ENCODE measurements around the gene NSMCE4A. TPM values are rescaled to one million over a fixed set of nuclear protein-coding genes. Genes with fewer than 3 reads are reported as not detected.

NSMCE4A gene
- total and polyA plus RNA-seq, 2 experiments from 2014 or later, result 44.5 to 67.6 TPM

DNA sequence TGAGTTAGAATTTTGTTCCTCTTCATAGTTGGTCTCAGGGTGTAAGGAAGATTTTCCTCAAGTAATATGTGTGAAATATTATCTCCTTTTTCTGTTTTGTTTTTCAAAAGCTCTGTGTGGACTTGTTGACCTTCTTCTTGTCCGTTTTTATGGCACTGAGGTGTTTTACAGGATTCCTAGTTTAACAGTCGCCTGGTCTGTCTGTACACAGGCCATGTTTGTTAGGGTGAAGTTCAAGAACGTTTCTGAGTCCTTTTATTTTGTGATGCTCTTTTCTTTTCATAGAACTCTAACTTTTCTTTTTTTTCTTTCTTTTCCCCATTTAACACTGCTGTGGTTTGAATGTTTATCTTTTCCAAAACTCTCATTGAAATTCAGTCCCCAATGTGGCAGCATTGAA lies 32.4 kb upstream of the NSMCE4A start:
- Histone ChIP-seq H3K27me3 (no peaks in the 10 kb centered on the region), H3K4me2 (no peak overlapping the region), H3K27ac (peak overlapping the region; percentile 62), H3K9me3 (ENCODE audit: low read depth) (no peaks in the 10 kb centered on the region), H2AFZ (no peak overlapping the region), H4K20me1 (ENCODE audit: insufficient read depth, poor library complexity, severe bottlenecking) (no peaks in the 10 kb centered on the region), H3K4me3 (no peak overlapping the region), H3K36me3 (replicated peaks; ENCODE audit: insufficient read depth, low read depth) (no peaks in the 10 kb centered on the region), H3K9me2 (replicated peaks; ENCODE audit: insufficient read depth) (no peaks in the 10 kb centered on the region), H3K79me2 (no peaks in the 10 kb centered on the region), H3K4me1 (ENCODE audit: insufficient read depth) (no peaks in the 10 kb centered on the region)
- no peak for TF ChIP-seq EZH2phosphoT487 (IDR thresholded peaks at IDR 0.05; ENCODE audit: low read depth, severe bottlenecking, unreplicated experiment)
- TF ChIP-seq, protein P1, sequence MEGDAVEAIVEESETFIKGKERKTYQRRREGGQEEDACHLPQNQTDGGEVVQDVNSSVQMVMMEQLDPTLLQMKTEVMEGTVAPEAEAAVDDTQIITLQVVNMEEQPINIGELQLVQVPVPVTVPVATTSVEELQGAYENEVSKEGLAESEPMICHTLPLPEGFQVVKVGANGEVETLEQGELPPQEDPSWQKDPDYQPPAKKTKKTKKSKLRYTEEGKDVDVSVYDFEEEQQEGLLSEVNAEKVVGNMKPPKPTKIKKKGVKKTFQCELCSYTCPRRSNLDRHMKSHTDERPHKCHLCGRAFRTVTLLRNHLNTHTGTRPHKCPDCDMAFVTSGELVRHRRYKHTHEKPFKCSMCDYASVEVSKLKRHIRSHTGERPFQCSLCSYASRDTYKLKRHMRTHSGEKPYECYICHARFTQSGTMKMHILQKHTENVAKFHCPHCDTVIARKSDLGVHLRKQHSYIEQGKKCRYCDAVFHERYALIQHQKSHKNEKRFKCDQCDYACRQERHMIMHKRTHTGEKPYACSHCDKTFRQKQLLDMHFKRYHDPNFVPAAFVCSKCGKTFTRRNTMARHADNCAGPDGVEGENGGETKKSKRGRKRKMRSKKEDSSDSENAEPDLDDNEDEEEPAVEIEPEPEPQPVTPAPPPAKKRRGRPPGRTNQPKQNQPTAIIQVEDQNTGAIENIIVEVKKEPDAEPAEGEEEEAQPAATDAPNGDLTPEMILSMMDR (IDR thresholded peaks at IDR 0.05; ENCODE audit: poor library complexity), result no peak
- no peak for TF ChIP-seq EZH2 (IDR thresholded peaks at IDR 0.05; ENCODE audit: borderline replicate concordance)
- 49% methylated on average over 3 of the region's 3 CpGs for WGBS (ENCODE audit: low lambda C conversion rate, missing lambda C conversion rate)
- DNase-seq (ENCODE audit: low spot score), result no peak

DNA sequence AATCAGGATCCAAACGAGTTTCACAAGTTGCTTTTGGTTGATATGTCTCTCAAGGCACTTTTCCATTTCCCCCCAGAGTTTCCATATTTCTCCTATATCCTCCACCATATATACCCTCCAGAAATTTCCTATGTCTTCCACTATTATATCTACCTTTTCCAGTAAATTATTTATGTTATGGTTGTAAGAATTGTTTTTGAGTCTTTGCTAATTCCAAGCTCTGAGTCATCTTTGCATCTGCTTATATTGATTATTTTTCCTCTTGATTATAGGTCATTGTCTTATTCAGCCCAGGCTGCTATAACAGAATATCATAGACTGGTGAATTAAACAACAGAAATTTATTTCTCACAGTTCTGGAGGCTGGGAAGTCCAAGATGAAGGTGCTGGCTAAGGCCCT lies 26.7 kb upstream of the NSMCE4A start:
- DNase-seq (ENCODE audit: low spot score), result no peak
- Histone ChIP-seq H3K4me3 (no peak overlapping the region), H3K9me2 (replicated peaks; ENCODE audit: insufficient read depth) (no peaks in the 10 kb centered on the region), H3K27me3 (no peaks in the 10 kb centered on the region), H2AFZ (no peak overlapping the region), H3K79me2 (no peaks in the 10 kb centered on the region), H3K4me2 (no peak overlapping the region), H3K9me3 (ENCODE audit: low read depth) (no peaks in the 10 kb centered on the region), H3K27ac (no peak overlapping the region), H3K4me1 (ENCODE audit: insufficient read depth) (no peaks in the 10 kb centered on the region), H4K20me1 (ENCODE audit: insufficient read depth, poor library complexity, severe bottlenecking) (no peaks in the 10 kb centered on the region), H3K36me3 (replicated peaks; ENCODE audit: insufficient read depth, low read depth) (no peaks in the 10 kb centered on the region)
- 79% methylated on average over 1 of the region's 1 CpG for WGBS (ENCODE audit: low lambda C conversion rate, missing lambda C conversion rate)
- TF ChIP-seq, protein P1 (IDR thresholded peaks at IDR 0.05; ENCODE audit: poor library complexity), result no peak
- TF ChIP-seq EZH2 (IDR thresholded peaks at IDR 0.05; ENCODE audit: borderline replicate concordance) (no peak), EZH2phosphoT487 (IDR thresholded peaks at IDR 0.05; ENCODE audit: low read depth, severe bottlenecking, unreplicated experiment) (no peak)

DNA sequence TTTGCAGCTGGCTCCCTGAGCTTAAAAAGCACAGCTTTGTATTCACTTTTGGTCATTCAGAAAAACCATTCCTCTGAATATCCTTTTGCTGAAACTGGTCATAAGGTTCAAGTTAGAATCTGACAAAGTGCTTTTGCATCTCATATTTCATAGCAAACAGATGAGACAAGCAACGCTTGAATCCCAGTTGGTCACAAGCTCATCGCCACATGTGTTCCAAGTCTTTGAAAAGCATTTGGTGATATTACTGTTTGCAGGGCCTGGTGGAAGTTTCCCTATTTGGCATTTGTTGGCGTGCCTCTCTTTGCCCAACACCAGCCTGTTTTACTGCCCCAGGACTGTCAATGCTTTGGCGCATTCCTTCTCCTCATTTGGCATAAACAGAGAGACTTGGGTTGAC lies 24.3 kb upstream of the NSMCE4A start:
- Histone ChIP-seq H3K36me3 (replicated peaks; ENCODE audit: insufficient read depth, low read depth) (no peaks in the 10 kb centered on the region), H2AFZ (no peak overlapping the region), H3K27ac (no peak overlapping the region), H4K20me1 (ENCODE audit: insufficient read depth, poor library complexity, severe bottlenecking) (no peaks in the 10 kb centered on the region), H3K4me2 (no peak overlapping the region), H3K4me3 (no peak overlapping the region), H3K79me2 (no peaks in the 10 kb centered on the region), H3K27me3 (no peaks in the 10 kb centered on the region), H3K4me1 (ENCODE audit: insufficient read depth) (peaks cover 18% of the 10 kb centered on the region), H3K9me3 (ENCODE audit: low read depth) (no peaks in the 10 kb centered on the region), H3K9me2 (replicated peaks; ENCODE audit: insufficient read depth) (no peaks in the 10 kb centered on the region)
- no peak for DNase-seq (ENCODE audit: low spot score)
- TF ChIP-seq, protein P1 (IDR thresholded peaks at IDR 0.05; ENCODE audit: poor library complexity), result no peak
- no peak for TF ChIP-seq EZH2phosphoT487 (IDR thresholded peaks at IDR 0.05; ENCODE audit: low read depth, severe bottlenecking, unreplicated experiment)
- TF ChIP-seq EZH2 (IDR thresholded peaks at IDR 0.05; ENCODE audit: borderline replicate concordance), result no peak
- 91% methylated on average over 4 of the region's 4 CpGs for WGBS (ENCODE audit: low lambda C conversion rate, missing lambda C conversion rate)

DNA sequence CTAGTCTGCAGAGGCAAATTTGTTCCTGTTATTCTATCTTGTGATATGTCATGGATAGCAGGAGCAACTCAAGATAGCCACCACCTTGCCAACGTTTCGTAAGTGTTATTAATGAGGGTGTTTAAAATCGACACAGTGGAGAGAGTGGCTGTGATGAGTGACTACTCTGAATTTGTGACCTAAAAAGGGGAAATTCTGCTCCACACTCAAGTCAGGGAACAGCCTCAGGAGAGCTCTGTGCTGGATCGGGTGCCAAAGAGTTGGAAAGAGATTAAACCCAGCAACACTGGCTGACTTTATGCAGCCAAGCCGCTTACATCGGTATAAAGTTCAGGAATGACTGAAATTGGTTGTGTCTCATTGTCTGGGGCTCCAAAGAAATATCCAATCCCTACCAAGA lies 23.4 kb upstream of the NSMCE4A start:
- no peaks in the 10 kb centered on the region for H3K36me3 ChIP-seq (replicated peaks; ENCODE audit: insufficient read depth, low read depth)
- H3K4me3 ChIP-seq, result no peak overlapping the region
- DNase-seq (ENCODE audit: low spot score), result no peak
- H3K9me2 ChIP-seq (replicated peaks; ENCODE audit: insufficient read depth), result no peaks in the 10 kb centered on the region
- peaks cover 27% of the 10 kb centered on the region for H3K4me1 ChIP-seq (ENCODE audit: insufficient read depth)
- no peaks in the 10 kb centered on the region for H4K20me1 ChIP-seq (ENCODE audit: insufficient read depth, poor library complexity, severe bottlenecking)
- H3K27ac ChIP-seq, result no peak overlapping the region
- no peak overlapping the region for H3K4me2 ChIP-seq
- no peak overlapping the region for H2AFZ ChIP-seq
- TF ChIP-seq EZH2 (IDR thresholded peaks at IDR 0.05; ENCODE audit: borderline replicate concordance) (no peak), EZH2phosphoT487 (IDR thresholded peaks at IDR 0.05; ENCODE audit: low read depth, severe bottlenecking, unreplicated experiment) (no peak)
- TF ChIP-seq, protein P1 (IDR thresholded peaks at IDR 0.05; ENCODE audit: poor library complexity), result no peak
- no peaks in the 10 kb centered on the region for H3K79me2 ChIP-seq
- H3K9me3 ChIP-seq (ENCODE audit: low read depth), result no peaks in the 10 kb centered on the region
- 86% methylated on average over 6 of the region's 6 CpGs for WGBS (ENCODE audit: low lambda C conversion rate, missing lambda C conversion rate)
- H3K27me3 ChIP-seq, result no peaks in the 10 kb centered on the region
